DOHH2 (cell line): ENCODE measurements around the gene C6orf62.

Source experiments
- EZH2phosphoT487 ChIP-seq: fragments of 200-600 bp; sonication (generic); IDR thresholded peaks from 2 replicates; pipeline ENCODE4 v1.6.1; 2017; ENCODE audit warnings: borderline replicate concordance, mild to moderate bottlenecking, antibody characterized with exemption, low read length, moderate library complexity, mixed read lengths
- TF ChIP-seq, protein P1 (sequence below): fragments of 200-600 bp; sonication (generic); IDR thresholded peaks from one replicate; pipeline ENCODE4 v1.5.1; 2014; ENCODE audit warnings: antibody characterized with exemption, mild to moderate bottlenecking, low read depth, low read length; ENCODE audit not compliant: poor library complexity, severe bottlenecking

GRCh38 chr6:24760210-24760609 is 41.3 kb upstream of the C6orf62 start:
- TF ChIP-seq, protein P1, sequence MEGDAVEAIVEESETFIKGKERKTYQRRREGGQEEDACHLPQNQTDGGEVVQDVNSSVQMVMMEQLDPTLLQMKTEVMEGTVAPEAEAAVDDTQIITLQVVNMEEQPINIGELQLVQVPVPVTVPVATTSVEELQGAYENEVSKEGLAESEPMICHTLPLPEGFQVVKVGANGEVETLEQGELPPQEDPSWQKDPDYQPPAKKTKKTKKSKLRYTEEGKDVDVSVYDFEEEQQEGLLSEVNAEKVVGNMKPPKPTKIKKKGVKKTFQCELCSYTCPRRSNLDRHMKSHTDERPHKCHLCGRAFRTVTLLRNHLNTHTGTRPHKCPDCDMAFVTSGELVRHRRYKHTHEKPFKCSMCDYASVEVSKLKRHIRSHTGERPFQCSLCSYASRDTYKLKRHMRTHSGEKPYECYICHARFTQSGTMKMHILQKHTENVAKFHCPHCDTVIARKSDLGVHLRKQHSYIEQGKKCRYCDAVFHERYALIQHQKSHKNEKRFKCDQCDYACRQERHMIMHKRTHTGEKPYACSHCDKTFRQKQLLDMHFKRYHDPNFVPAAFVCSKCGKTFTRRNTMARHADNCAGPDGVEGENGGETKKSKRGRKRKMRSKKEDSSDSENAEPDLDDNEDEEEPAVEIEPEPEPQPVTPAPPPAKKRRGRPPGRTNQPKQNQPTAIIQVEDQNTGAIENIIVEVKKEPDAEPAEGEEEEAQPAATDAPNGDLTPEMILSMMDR = no peak
- no peak for TF ChIP-seq EZH2phosphoT487
